Heart right ventricle (tissue), 16 donors: ENCODE measurements around the gene TAF1. TPM values are rescaled to one million over a fixed set of nuclear protein-coding genes. Genes with fewer than 3 reads are reported as not detected.
"Not testable (repeated sequence)": the region's sequence is repeated elsewhere in the genome, so short reads cannot be mapped to it uniquely, and the experiment has no call there.

Experiments used
- ATAC-seq, 8 donors: fragments of 200-7000 bp; cut with Tn5 transposase; one replicate each; pipeline ENCODE4 v1.9.1; 2020; ENCODE audit warnings: mild to moderate bottlenecking in 8 of 8, moderate library complexity in 8 of 8, moderate number of reproducible peaks in 1 of 8
- DNase-seq, 2 donors: peaks; one replicate each; pipeline ENCODE4 v3.0.0-alpha.2; 2020
- H3K27ac ChIP-seq, 10 donors: fragments of 200-600 bp; sonication (generic) in 2 of 10; one replicate each; pipeline versions ENCODE4 v1.5.0 to v1.8.0; 2020 to 2022; ENCODE audit warnings: mild to moderate bottlenecking in 3 of 10
- H3K27me3 ChIP-seq, 7 donors: fragments of 200-600 bp; one replicate each; pipeline ENCODE4 v1.8.0; 2021 to 2022; ENCODE audit warnings: mild to moderate bottlenecking in 2 of 7
- H3K36me3 ChIP-seq, 9 donors: fragments of 200-600 bp; sonication (generic) in 1 of 9; one replicate each; pipeline versions ENCODE4 v1.5.0 to v1.8.0; 2020 to 2022; ENCODE audit warnings: mild to moderate bottlenecking in 2 of 9
- H3K4me1 ChIP-seq, 9 donors: fragments of 200-600 bp; sonication (generic) in 1 of 9; one replicate each; pipeline versions ENCODE4 v1.5.0 to v1.8.0; 2020 to 2022; ENCODE audit warnings: mild to moderate bottlenecking in 4 of 9
- H3K4me3 ChIP-seq, 10 donors: fragments of 200-600 bp; sonication (generic) in 2 of 10; one replicate each; pipeline versions ENCODE4 v1.5.0 to v1.8.0; 2020 to 2022; ENCODE audit warnings: mild to moderate bottlenecking in 7 of 10, moderate library complexity in 2 of 10
- H3K9me3 ChIP-seq, 11 donors: fragments of 200-600 bp in 10 of 11; sonication (generic) in 2 of 11; one replicate each; pipeline versions ENCODE4 v1.5.0 to v1.8.0; 2013 to 2022; ENCODE audit warnings: mild to moderate bottlenecking in 2 of 11, control low read depth in 1 of 11, moderate library complexity in 1 of 11
- WGBS, 2 donors: extraction: QIAGEN DNeasy Blood & Tissue Kit; methylation state at CpG; one replicate each; pipeline ENCODE4 v1.1.7; 2013; ENCODE audit warnings: inconsistent platforms in 1 of 2; 5-methylcytosine and 5-hydroxymethylcytosine counted together
- intact Hi-C, 10 donors: fragments of 100-400 bp; cut with DNase I; formaldehyde crosslinking; loops; one replicate each; pipeline versions ENCODE4 v1.11.1 to v1.14.2; 2022
- polyA plus RNA-seq, 2 donors: library from polyadenylated mRNA; stranded (reverse); fragments of 200-250 nt; gene quantifications; one replicate each; pipeline ENCODE4 v1.2.3, GENCODE V29; 2013
- total RNA-seq, 10 donors: library from RNA; stranded (reverse); fragmentation: NEBNext Ultra II Directional in 3 of 10; extraction: Animal tissue kit (Norgen Biotek cat#: 25700) in 3 of 10; gene quantifications; one replicate each; pipeline versions ENCODE4 v1.2.1 to v1.2.4, GENCODE V29; 2021 to 2023
- TF ChIP-seq, protein P1 (sequence below), 9 donors: fragments of 200-600 bp; sonication (generic) in 2 of 9; IDR thresholded peaks; one replicate each; pipeline versions ENCODE4 v1.5.0 to v1.8.0; 2021 to 2022; ENCODE audit warnings: antibody characterized with exemption in 9 of 9, mild to moderate bottlenecking in 5 of 9, moderate library complexity in 1 of 9
- donor health status: Arrhythmogenic right ventricular cardiomyopathy.
- donor health status: ischemic (EF 13 %, LVEDD 7.1; RV severe dilation, severe dysfunction).
- donor health status: healthy with polysubstance abuse.
- donor health status: DM: no; HTN: yes; CAD: no.
- donor health status: DM: no; HTN: no; CAD: no.
- donor health status: ischemic (EF 25% LVEDD 6.9; RV normal size, moderate dysfunction).
- donor health status: ischemic (EF 25% LVEDD 5.7; RV mildly dilated, moderate dysfunction).
- donor health status: healthy.
- donor health status: DM: yes; HTN: yes; CAD: no.
- donor health status: Ischemic cardiomyopathy.
- donor health status: ischemic (EF 35%, LVEDD 5.7; RV mildly dilated, moderate dysfunction).
- donor health status: nonischemic (EF 11% LVEDD 7.7; RV severe dilation, severe dysfunction).
- donor health status: DM: yes; HTN: yes; CAD: no.
- donor health status: PGD.
- donor health status: ischemic (EF 29% LVEDD 5.4; RV normal size, mild dysfunction).
- donor health status: nonischemic (EF 23%, LVEDD 6.1; RV moderate dilation, normal function).

Gene TAF1
- total and polyA plus RNA-seq, 12 donors = 6.0 to 27.1 (median 21.4) TPM

GRCh38 chrX:71440401-71440800 lies 74.2 kb downstream of the TAF1 start:
- H3K36me3 ChIP-seq = peaks cover 0 to 63% (median 0%) of the 10 kb centered on the region in 9 donors
- no peak for DNase-seq
- ATAC-seq = no peak
- no peaks in the 10 kb centered on the region for H3K27me3 ChIP-seq
- H3K27ac ChIP-seq = no peak overlapping the region
- WGBS, 2 donors = 85 to 86% methylated on average over 4 of the region's 4 CpGs
- peaks cover 0 to 4% (median 0%) of the 10 kb centered on the region in 11 donors for H3K9me3 ChIP-seq
- TF ChIP-seq, protein P1, sequence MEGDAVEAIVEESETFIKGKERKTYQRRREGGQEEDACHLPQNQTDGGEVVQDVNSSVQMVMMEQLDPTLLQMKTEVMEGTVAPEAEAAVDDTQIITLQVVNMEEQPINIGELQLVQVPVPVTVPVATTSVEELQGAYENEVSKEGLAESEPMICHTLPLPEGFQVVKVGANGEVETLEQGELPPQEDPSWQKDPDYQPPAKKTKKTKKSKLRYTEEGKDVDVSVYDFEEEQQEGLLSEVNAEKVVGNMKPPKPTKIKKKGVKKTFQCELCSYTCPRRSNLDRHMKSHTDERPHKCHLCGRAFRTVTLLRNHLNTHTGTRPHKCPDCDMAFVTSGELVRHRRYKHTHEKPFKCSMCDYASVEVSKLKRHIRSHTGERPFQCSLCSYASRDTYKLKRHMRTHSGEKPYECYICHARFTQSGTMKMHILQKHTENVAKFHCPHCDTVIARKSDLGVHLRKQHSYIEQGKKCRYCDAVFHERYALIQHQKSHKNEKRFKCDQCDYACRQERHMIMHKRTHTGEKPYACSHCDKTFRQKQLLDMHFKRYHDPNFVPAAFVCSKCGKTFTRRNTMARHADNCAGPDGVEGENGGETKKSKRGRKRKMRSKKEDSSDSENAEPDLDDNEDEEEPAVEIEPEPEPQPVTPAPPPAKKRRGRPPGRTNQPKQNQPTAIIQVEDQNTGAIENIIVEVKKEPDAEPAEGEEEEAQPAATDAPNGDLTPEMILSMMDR (IDR thresholded peaks at IDR 0.05) = no peak
- intact Hi-C loops = loop anchor here in 2 of 10 donors (10.0 kb wide), 2 partner anchors 56 to 356 kb away; no protein-coding TSS in a partner anchor
- H3K4me1 ChIP-seq = no peaks in the 10 kb centered on the region
- no peak overlapping the region for H3K4me3 ChIP-seq

DNA sequence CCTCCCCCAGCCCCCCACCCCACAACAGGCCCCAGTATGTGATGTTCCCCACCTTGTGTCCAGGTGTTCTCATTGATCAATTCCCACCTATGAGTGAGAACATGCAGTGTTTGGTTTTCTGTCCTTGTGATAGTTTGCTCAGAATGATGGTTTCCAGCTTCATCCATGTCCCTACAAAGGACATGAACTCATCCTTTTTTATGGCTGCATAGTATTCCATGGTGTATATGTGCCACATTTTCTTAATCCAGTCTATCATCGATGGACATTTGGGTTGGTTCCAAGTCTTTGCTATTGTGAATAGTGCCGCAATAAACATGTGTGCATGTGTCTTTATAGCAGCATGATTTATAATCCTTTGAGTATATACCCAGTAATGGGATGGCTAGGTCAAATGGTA lies 75.7 kb downstream of the TAF1 start:
- not testable (repeated sequence) for H3K4me1 ChIP-seq, DNase-seq, H3K9me3 ChIP-seq, ATAC-seq, H3K27ac ChIP-seq, H3K4me3 ChIP-seq, H3K27me3 ChIP-seq
- 100% methylated on average over 2 of the region's 2 CpGs; no CpG with 5 or more reads in 1 of the 2 donors for WGBS, 2 donors
- H3K36me3 ChIP-seq = peaks cover 0 to 67% (median 0%) of the 10 kb centered on the region in 9 donors
- intact Hi-C loops = loop anchor here in 2 of 10 donors (10.0 kb wide), 2 partner anchors 57 to 357 kb away; no protein-coding TSS in a partner anchor

GRCh38 chrX:71450433-71451106 lies 84.4 kb downstream of the TAF1 start:
- Histone ChIP-seq H3K27ac (no peak overlapping the region), H3K4me1 (no peaks in the 10 kb centered on the region), H3K4me3 (no peak overlapping the region), H3K9me3 (no peaks in the 10 kb centered on the region), H3K36me3 (peaks cover 0 to 68% (median 6%) of the 10 kb centered on the region in 9 donors), H3K27me3 (no peaks in the 10 kb centered on the region)
- DNase-seq = no peak
- TF ChIP-seq, protein P1 (IDR thresholded peaks at IDR 0.05) = no peak
- 88 to 98% methylated on average over 2 of the region's 2 CpGs for WGBS, 2 donors
- ATAC-seq = no peak
- intact Hi-C loops = loop anchor here in 1 of 10 donors (10.0 kb wide), 1 partner anchor 94 kb away; no protein-coding TSS in a partner anchor

- intact Hi-C loops = loop anchor here in 1 of 10 donors (10.0 kb wide), 1 partner anchor 93 kb away; no protein-coding TSS in a partner anchor
- WGBS, 2 donors = 81 to 90% methylated on average over 4 of the region's 6 CpGs
- DNase-seq, H3K4me1 ChIP-seq, H3K27ac ChIP-seq, H3K4me3 ChIP-seq, H3K9me3 ChIP-seq, ATAC-seq, H3K27me3 ChIP-seq: not testable (repeated sequence)
- peaks cover 0 to 68% (median 6%) of the 10 kb centered on the region in 9 donors for H3K36me3 ChIP-seq
Observed at GRCh38 chrX:71451518-71451917, 85.4 kb downstream of the TAF1 start.

DNA sequence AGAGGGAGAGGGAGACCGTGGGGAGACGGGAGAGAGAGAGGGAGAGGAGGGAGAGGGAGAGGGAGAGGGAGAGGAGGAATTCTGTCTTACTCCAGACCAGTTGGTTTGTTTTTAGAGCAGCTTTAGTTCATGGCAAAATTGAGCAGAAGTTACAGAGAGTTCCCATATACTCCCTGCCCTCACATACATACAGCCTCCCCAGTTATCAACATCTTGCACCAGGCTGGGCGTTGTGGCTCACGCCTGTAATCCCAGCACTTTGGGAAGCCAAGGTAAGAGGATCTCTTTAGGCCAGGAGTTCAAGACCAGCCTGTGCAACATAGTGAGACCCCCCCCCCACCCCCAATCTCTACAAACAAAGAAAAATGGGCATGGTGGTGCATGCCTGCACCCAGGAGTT lies 86.9 kb downstream of the TAF1 start:
- Histone ChIP-seq H3K27me3 (no peaks in the 10 kb centered on the region), H3K4me1 (no peaks in the 10 kb centered on the region), H3K4me3 (no peak overlapping the region), H3K27ac (no peak overlapping the region), H3K9me3 (no peaks in the 10 kb centered on the region), H3K36me3 (peaks cover 0 to 68% (median 6%) of the 10 kb centered on the region in 9 donors)
- intact Hi-C loops = loop anchor here in 1 of 10 donors (10.0 kb wide), 1 partner anchor 92 kb away; no protein-coding TSS in a partner anchor
- no peak for DNase-seq
- TF ChIP-seq, protein P1 (IDR thresholded peaks at IDR 0.05) = no peak
- WGBS, 2 donors = 93 to 100% methylated on average over 1 to 3 of the region's 4 CpGs
- ATAC-seq = no peak
